HG03378 (cell line): ENCODE measurements around the gene M1AP.
"Not testable (repeated sequence)": the region's sequence is repeated elsewhere in the genome, so short reads cannot be mapped to it uniquely, and the experiment has no call there.

Experiments
- ATAC-seq: cut with Tn5 transposase; IDR thresholded peaks from one replicate; pipeline ENCODE4 v1.9.1; 2021; ENCODE audit warnings: mild to moderate bottlenecking, moderate library complexity; ENCODE audit not compliant: unreplicated experiment

The M1AP gene

GRCh38 chr2:74569686-74570085, 78.4 kb downstream of the M1AP start:
- ATAC-seq: no peak

DNA sequence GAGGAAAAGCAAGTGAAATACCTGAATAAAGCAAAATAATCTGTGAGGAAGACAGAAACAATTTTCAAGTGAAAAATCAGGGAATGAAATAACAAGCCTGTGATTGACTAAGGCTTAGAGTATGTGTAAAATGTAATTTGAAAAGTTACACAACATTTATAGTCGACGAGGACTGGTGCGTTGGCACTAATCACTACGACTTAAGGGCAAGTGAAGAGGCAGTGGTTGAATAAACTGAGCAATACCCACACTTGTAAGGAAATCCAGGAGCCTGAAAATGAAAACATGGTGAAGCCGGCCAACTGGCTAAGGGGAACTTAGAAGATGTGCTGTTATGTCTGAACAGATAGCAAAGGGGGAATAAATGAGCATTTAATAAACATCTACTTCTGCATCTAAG, 80.2 kb downstream of the M1AP start:
- no peak for ATAC-seq

GRCh38 chr2:74566754-74567085, 81.4 kb downstream of the M1AP start:
- no peak for ATAC-seq

DNA sequence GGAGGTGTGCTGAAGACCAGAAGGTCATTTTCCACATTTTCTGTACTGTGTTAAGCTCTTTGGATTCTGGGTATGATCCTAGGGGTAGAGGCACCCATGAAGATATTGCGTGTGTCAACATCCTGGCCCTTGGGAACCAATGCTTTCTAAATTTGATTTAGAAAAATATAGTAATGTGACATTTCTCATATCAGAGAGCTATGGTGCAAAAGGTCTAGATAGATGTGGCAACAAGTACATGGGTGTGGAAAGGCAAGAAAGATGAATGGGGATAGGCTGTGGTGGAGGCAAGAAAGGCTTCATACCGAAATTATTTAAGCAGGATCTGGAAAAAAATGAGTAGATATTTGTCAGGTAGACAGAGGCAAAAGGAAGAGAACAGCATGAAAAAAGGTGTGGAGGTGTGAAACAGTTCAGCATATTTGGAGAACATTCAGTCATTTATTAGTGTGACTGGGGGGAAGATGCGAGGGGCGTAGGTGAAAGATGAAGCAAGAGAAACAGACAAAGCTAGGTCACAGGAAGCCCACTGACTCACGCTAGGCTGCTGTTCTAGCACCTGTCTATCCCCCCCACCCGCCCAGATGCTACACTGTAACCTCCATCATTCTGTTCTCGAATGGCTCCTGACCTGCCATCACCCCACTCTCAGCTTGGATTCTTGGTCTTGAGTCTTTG, 81.9 kb downstream of the M1AP start:
- no peak for ATAC-seq

DNA sequence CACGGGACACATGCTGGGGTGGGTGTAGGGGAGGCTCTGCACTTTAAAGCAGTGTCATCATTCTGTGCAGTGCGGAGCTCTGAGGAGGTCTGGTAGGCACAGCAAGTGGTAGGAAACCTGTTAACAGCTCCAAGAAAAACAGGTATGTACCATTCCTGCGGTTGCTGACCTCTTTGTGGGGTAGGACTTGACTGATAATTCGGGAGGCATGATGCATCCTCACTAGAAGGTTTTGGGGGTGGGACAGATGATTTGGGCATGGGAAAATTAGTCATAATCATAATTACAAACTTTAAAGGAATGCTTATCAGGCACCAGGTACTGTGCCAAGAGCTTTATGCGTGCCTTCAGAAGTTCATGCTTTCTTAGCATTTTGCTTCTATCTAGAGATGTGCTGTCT, 83.9 kb downstream of the M1AP start:
- no peak for ATAC-seq

DNA sequence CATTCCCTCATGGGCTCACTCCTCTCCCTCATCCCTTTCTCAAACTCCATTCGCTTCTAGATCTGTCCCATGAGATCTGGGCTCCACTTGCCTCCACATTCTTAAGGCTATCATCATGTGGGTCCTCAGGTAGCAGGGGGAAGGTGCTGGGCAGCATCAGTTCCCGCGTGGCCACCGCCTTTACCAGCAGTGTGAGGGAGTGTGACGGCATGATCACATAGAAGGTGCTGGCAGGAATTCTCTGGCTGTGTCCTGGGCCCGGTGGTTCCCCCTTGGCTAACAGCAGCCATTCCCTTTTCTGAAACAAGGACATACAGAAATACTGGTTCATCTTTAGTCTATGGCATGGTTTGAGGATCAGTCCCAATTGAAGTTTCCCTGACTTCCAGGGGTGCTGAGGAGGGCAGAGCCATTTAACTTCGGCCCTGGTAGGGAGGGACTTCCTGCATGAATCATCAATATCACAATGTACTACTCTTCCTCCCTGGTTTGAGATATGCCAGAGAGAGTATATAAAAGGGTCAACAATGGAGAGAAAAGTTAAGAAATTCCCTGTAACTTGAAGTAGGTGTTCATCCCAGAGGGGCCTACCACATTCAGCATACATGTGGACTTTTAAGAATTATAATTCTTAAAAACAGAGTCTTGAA, 85.9 kb downstream of the M1AP start:
- no peak for ATAC-seq

GRCh38 chr2:74561022-74561421, 87.1 kb downstream of the M1AP start:
- not testable (repeated sequence) for ATAC-seq

- ATAC-seq: no peak
Measured at GRCh38 chr2:74560591-74560990, 87.5 kb downstream of the M1AP start.

- ATAC-seq: no peak
Measured at GRCh38 chr2:74559912-74560311, 88.2 kb downstream of the M1AP start.

- no peak for ATAC-seq
Measured at GRCh38 chr2:74558284-74559230, 89.6 kb downstream of the M1AP start.

DNA sequence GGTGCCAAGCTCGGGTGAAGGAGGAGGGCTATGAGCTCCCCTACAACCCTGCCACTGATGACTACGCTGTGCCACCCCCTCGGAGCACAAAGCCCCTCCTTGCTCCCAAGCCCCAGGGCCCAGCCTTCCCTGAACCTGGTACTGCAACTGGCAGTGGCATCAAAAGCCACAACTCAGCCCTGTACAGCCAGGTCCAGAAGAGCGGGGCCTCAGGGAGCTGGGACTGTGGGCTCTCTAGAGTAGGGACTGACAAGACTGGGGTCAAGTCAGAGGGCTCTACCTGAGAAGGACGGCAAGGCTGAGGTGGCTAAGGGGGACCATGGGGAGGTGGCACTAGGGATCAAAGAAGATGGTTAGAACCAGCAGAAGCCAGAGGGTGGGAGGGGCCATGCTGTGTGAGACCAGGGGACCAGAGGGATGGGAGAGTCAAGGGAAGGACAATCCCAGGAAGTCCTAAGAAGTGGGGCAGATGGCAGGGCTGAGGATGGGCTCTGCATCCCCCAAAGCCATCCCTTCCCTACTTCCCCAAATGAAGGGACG, 91.2 kb downstream of the M1AP start:
- no peak for ATAC-seq

- no peak for ATAC-seq
Measured at GRCh38 chr2:74556159-74556558, 92.0 kb downstream of the M1AP start.

DNA sequence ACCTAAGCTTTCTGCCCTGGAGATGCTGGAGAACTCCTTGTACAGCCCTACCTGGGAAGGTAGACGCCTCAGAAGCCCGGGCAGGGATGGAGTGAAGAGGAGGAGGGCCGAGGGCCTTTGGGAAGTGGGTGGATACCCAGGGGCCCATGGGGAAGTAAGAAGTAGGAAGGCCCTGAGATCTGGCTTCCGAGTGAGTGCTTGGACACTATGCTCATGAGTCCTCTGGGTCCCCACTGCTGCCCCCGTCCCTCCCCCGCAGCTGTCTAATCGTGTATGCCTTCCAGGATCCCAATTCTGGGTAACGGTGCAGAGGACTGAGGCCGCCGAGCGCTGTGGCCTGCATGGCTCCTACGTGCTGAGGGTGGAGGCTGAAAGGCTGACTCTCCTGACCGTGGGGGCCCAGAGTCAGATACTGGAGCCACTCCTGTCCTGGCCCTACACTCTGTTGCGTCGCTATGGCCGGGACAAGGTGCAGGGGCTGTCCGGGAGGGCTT, 92.5 kb downstream of the M1AP start:
- no peak for ATAC-seq

DNA sequence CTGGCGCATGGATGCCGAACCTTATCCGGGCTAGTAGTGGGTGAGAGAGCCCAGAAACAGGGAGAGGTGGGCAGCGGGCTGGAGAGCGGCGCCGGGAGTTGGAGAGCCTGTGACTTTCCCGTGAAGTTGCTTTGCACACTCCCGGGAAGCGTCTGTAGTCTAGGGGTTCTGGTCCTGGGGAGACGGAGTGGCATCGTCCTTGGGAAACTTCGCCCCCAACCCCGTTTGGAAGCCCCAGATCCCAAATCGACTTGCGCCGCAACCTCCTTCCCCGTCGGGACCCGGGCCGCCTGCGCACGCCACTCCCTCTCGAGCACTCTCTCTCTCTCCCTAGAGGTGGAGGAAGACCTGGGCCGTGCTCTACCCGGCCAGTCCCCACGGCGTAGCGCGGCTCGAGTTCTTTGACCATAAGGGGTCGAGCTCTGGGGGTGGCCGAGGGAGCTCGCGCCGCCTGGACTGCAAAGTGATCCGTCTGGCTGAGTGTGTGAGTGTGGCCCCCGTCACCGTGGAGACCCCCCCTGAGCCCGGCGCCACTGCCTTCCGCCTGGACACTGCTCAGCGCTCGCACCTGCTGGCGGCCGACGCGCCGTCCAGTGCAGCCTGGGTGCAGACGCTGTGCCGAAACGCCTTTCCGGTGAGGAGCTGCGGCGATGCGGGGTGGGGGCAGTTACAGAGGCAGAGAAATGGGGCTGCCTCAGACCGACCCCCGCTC, 93.2 kb downstream of the M1AP start:
- ATAC-seq: no peak

- no peak for ATAC-seq
Measured at GRCh38 chr2:74553892-74554819, 94.0 kb downstream of the M1AP start, which contains the start of the genes DOK1 and LOXL3. TSS of gene DOK1 (plus strand) at chr2:74554720. CDS start at chr2:74554755, 35 bp downstream. TSS of gene LOXL3 (minus strand) at chr2:74553942. CDS start at chr2:74552634, 1,308 bp downstream.

DNA sequence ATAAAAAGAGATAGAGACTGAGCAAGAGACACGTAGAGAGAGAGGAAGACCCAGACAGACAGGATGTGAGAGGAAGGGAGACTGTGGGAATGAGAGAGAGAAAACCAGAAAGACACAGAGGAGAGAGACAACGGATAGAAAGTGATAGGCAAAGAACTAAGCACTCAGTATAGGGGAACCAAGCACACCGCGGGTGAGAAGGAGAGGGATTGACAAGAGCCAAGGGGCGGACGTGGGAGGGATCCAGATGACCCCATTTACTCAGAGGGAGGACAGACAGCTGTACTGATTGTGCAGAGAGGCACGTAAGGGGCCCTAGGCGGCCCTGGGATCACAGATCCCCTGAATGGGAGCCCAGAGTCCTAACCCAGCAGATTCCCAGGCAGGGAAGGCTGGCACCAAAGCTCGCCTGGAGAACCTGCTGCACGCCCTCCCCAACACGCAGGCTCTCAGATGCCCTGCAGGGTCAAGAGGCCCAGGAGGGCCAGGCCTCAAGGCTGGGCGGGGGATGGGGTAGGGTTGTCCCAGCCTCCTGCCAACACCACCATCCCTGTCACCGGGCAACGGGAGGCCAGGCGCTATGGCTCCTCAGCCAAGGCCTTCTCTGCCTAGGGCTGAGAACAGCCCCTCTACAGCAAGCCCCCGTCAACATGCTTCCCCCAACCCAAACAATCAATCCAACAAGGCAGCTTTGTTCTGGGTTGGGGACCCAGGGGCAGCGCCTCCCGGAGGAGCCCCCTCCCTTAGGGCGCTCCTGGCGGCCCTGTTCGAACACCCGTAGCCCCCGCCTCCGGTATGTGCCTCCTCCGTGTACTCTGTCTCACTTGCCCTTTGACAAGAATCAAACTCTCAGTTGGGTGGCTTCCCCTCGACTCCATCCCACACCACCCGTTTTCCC, 95.0 kb downstream of the M1AP start:
- peak; percentile 24 for ATAC-seq

- ATAC-seq: peak; percentile 31
Measured at GRCh38 chr2:74551942-74552913, 95.9 kb downstream of the M1AP start.
